Measurements from ENCODE around the gene LYSMD3.

DNA sequence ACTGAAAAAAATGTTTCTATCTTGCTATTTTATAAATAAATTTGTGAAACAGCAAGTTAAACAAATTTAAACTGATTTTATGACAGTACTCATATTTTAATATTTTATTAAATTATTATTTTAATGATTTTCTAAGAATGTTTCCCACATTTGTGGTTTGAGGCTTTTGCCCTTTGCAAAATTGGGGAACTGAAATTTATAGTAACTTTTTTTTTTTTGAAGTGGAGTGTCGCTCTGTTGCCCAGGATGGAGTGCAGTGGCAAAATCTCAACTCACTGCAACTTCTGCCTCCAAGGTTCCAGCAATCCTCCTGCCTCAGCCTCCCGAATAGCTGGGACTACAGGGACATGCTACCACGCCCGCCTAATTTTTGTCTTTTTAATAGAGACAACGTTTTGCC, 22.0 kb upstream of the LYSMD3 start:
- TF ChIP-seq, protein P1, sequence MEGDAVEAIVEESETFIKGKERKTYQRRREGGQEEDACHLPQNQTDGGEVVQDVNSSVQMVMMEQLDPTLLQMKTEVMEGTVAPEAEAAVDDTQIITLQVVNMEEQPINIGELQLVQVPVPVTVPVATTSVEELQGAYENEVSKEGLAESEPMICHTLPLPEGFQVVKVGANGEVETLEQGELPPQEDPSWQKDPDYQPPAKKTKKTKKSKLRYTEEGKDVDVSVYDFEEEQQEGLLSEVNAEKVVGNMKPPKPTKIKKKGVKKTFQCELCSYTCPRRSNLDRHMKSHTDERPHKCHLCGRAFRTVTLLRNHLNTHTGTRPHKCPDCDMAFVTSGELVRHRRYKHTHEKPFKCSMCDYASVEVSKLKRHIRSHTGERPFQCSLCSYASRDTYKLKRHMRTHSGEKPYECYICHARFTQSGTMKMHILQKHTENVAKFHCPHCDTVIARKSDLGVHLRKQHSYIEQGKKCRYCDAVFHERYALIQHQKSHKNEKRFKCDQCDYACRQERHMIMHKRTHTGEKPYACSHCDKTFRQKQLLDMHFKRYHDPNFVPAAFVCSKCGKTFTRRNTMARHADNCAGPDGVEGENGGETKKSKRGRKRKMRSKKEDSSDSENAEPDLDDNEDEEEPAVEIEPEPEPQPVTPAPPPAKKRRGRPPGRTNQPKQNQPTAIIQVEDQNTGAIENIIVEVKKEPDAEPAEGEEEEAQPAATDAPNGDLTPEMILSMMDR (conservative IDR thresholded peaks at IDR 0.05; ENCODE audit: low read depth, low read length): no peak
- TF ChIP-seq EZH2 (IDR thresholded peaks at IDR 0.05; ENCODE audit: borderline replicate concordance, low read depth, low read length, poor library complexity, severe bottlenecking): no peak
